ENCODE results near the gene LHB.
"Not testable (repeated sequence)": the region's sequence is repeated elsewhere in the genome, so short reads cannot be mapped to it uniquely, and the experiment has no call there.

Gene LHB

DNA sequence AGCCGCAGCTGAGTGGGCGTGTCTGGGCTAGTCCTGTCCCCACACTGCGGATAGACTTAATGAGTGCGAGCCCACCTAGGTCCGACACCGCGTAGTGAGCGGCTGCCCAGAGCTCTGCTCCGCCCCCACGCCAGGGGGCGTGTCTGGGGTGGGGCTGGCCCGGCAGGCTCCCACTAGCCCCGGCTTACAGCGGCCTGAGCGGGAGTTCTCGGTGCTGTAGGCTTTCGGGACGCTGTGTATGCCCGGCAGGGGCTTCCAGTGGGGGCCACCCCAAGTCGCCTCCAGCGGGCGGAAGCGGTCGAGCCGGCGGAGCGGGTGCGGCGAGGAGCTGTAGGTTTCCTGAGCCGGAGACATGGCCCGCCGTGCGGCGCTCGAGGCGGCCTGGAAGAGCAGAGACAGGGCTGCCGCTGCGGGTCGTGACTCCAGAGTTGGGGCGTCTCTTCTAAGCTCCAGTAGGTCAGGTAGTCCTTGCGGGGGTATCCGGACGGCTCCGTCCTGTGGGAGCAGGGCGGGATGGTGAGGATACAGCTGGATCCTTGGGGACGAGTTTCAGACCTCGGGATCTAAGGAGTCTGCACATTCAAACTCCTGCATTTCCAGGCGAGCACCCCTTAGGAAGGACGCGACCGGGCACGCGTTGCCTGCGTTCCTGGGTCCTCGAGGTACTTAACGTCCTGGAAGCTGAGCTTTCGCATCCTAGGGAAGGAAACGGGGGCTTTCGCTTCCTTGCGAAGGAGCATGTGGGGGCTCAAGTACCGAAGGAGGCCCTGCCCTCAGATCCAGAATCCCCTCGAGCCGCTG, 39.4 kb upstream of the LHB start:
- Histone ChIP-seq H3K9me2 (ENCODE audit: low read depth, low read length) (no peaks in the 10 kb centered on the region), H3K9ac (ENCODE audit: low read length) (no peak overlapping the region; the same call in 1 of the 2 replicates), H3K36me3 (ENCODE audit: insufficient read depth, low read length) (no peaks in the 10 kb centered on the region), H3K4me1 (ENCODE audit: insufficient read depth, low read length, severe bottlenecking) (peaks cover 4% of the 10 kb centered on the region), H3K27me3 (ENCODE audit: insufficient read depth, low read length) (peaks cover 5% of the 10 kb centered on the region; the same call in 1 of the 2 replicates), H3K79me2 (ENCODE audit: insufficient read depth, low read length) (no peaks in the 10 kb centered on the region), H3K4me2 (ENCODE audit: low read length) (peak overlapping the region; percentile 61), H2AFZ (ENCODE audit: low read length) (no peak overlapping the region), H3K27ac (ENCODE audit: low read depth, low read length, poor library complexity, severe bottlenecking) (no peak overlapping the region), H3K4me3 (ENCODE audit: low read depth, low read length, poor library complexity, severe bottlenecking) (peak overlapping the region; percentile 50), H3K9me3 (ENCODE audit: low read length) (no peaks in the 10 kb centered on the region), H3F3A (ENCODE audit: insufficient read depth, low read length) (no peaks in the 10 kb centered on the region), H4K20me1 (ENCODE audit: insufficient read depth, low read length) (no peaks in the 10 kb centered on the region)
- no peak for TF ChIP-seq EZH2 (IDR thresholded peaks at IDR 0.05; ENCODE audit: borderline replicate concordance, low read length)
- peak; percentile 17; the same call in 1 of the 2 replicates for TF ChIP-seq CTCF (IDR thresholded peaks at IDR 0.05; ENCODE audit: low read length)

DNA sequence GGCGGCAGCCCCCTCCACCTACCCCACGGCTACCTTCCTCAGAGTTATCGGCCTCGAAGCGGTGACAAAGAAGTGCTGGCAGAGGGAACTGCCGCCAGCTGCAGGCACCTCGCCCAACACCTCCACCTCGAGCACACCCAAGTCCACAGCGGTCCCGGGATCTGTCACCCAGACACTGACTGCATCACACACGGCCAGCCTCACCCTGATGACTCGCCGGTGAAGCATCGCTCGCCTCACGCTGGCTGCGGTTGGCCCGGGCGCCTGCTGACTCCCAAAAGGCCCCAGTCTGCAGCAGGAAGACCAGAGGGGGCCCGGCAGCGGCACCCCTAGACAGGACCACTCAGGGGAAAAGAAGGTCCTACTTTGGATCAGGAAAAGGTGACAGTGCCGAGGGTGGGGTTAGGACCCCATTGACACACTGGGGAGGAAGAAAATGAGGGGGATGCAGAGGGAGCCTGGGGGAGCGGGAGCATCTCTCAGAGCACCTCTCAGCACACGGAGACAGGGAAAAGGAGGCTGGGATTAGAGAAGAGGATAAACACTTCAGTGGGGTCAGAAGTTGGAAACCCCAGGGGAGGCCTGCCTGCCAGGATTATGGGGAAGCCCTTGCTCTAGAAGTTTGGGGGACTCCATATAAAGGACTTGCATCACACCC, 33.6 kb upstream of the LHB start:
- H3K36me3 ChIP-seq (ENCODE audit: insufficient read depth, low read length); H3K79me2 ChIP-seq (ENCODE audit: insufficient read depth, low read length); H3K9me2 ChIP-seq (ENCODE audit: low read depth, low read length); H4K20me1 ChIP-seq (ENCODE audit: insufficient read depth, low read length); H3F3A ChIP-seq (ENCODE audit: insufficient read depth, low read length); H3K4me3 ChIP-seq (ENCODE audit: low read depth, low read length, poor library complexity, severe bottlenecking); H3K9me3 ChIP-seq (ENCODE audit: low read length); H3K4me2 ChIP-seq (ENCODE audit: low read length); H3K4me1 ChIP-seq (ENCODE audit: insufficient read depth, low read length, severe bottlenecking); H2AFZ ChIP-seq (ENCODE audit: low read length); H3K27ac ChIP-seq (ENCODE audit: low read depth, low read length, poor library complexity, severe bottlenecking); H3K27me3 ChIP-seq (ENCODE audit: insufficient read depth, low read length); H3K9ac ChIP-seq (ENCODE audit: low read length): not testable (repeated sequence)

DNA sequence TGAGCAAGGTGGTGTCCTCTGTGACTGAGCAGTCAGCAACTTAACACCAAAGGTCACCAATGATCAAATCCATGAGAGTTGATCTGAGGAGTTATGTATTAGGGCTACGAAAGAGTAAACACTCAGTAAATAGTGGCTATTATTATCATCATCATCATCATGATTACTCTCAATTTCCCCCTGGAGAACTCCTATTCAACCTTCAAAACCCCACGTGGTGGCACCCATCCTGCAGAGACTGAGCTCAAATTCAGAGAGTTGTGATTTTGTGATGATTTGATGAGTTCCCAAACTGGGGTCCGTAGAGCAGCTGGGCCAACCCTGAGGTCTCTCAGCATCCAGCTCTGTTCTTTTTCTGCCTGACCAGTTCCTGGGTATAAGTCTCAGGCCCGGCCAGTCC, 32.9 kb upstream of the LHB start:
- not testable (repeated sequence) for H3K27ac ChIP-seq (ENCODE audit: low read depth, low read length, poor library complexity, severe bottlenecking); H3F3A ChIP-seq (ENCODE audit: insufficient read depth, low read length); H2AFZ ChIP-seq (ENCODE audit: low read length); H3K4me1 ChIP-seq (ENCODE audit: insufficient read depth, low read length, severe bottlenecking); H3K9ac ChIP-seq (ENCODE audit: low read length); H3K4me2 ChIP-seq (ENCODE audit: low read length); H3K9me2 ChIP-seq (ENCODE audit: low read depth, low read length); H3K36me3 ChIP-seq (ENCODE audit: insufficient read depth, low read length); H3K79me2 ChIP-seq (ENCODE audit: insufficient read depth, low read length); H4K20me1 ChIP-seq (ENCODE audit: insufficient read depth, low read length); H3K27me3 ChIP-seq (ENCODE audit: insufficient read depth, low read length); H3K9me3 ChIP-seq (ENCODE audit: low read length); H3K4me3 ChIP-seq (ENCODE audit: low read depth, low read length, poor library complexity, severe bottlenecking)

DNA sequence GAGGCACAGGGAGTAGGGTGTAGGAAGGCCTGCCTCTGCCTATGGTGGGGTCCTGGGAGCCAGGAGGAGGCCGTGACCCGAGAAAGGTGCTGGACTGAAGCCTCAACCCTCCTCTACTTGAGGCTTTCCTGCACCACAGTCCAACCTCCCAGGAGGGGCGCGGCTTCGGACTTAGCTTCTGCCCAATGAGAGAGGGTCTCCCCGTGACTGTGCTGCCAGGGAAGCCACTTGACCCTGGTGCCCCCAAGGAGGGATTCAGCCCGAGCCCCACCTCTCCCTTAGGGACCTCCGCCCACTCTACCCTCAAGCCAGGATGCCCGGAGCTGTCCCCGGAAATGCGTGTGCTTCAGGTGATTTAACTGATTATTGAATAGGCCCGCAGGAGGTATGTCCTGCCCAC, 32.1 kb upstream of the LHB start, which contains the start of gene CGB8:
Gene CGB8, minus strand, starts transcription at position 101 of the 400 bp plus-strand sequence. CDS start 372 bp downstream, outside the sequence.
- not testable (repeated sequence) for H3K9me3 ChIP-seq (ENCODE audit: low read length); H3K9ac ChIP-seq (ENCODE audit: low read length); H3K4me3 ChIP-seq (ENCODE audit: low read depth, low read length, poor library complexity, severe bottlenecking); H4K20me1 ChIP-seq (ENCODE audit: insufficient read depth, low read length); H3K27me3 ChIP-seq (ENCODE audit: insufficient read depth, low read length); H2AFZ ChIP-seq (ENCODE audit: low read length); H3K36me3 ChIP-seq (ENCODE audit: insufficient read depth, low read length); H3K9me2 ChIP-seq (ENCODE audit: low read depth, low read length); H3K4me1 ChIP-seq (ENCODE audit: insufficient read depth, low read length, severe bottlenecking); H3K27ac ChIP-seq (ENCODE audit: low read depth, low read length, poor library complexity, severe bottlenecking); H3K4me2 ChIP-seq (ENCODE audit: low read length); H3F3A ChIP-seq (ENCODE audit: insufficient read depth, low read length); H3K79me2 ChIP-seq (ENCODE audit: insufficient read depth, low read length)

- H3K9me3 ChIP-seq (ENCODE audit: low read length); H2AFZ ChIP-seq (ENCODE audit: low read length); H3K4me1 ChIP-seq (ENCODE audit: insufficient read depth, low read length, severe bottlenecking); H3K9ac ChIP-seq (ENCODE audit: low read length); H3K4me3 ChIP-seq (ENCODE audit: low read depth, low read length, poor library complexity, severe bottlenecking); H3K79me2 ChIP-seq (ENCODE audit: insufficient read depth, low read length); H3K36me3 ChIP-seq (ENCODE audit: insufficient read depth, low read length); H3K9me2 ChIP-seq (ENCODE audit: low read depth, low read length); H4K20me1 ChIP-seq (ENCODE audit: insufficient read depth, low read length); H3K4me2 ChIP-seq (ENCODE audit: low read length); H3K27me3 ChIP-seq (ENCODE audit: insufficient read depth, low read length); H3F3A ChIP-seq (ENCODE audit: insufficient read depth, low read length); H3K27ac ChIP-seq (ENCODE audit: low read depth, low read length, poor library complexity, severe bottlenecking): not testable (repeated sequence)
Observed at GRCh38 chr19:49043548-49043947, 26.7 kb upstream of the LHB start, which contains the start of gene CGB5. Gene CGB5, plus strand, starts transcription at chr19:49043848. Its CDS starts 362 bp downstream, at chr19:49044210.

DNA sequence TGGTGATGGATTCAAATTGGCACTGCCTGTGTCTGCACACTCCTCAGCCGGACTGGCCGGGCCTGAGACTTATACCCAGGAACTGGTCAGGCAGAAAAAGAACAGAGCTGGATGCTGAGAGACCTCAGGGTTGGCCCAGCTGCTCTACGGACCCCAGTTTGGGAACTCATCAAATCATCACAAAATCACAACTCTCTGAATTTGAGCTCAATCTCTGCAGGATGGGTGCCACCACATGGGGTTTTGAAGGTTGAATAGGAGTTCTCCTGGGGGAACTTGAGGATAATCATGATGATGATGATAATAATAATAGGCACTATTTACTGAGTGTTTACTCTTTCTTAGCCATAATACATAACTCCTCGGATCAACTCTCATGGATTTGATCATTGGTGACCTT, 25.8 kb upstream of the LHB start:
- H3K79me2 ChIP-seq (ENCODE audit: insufficient read depth, low read length); H4K20me1 ChIP-seq (ENCODE audit: insufficient read depth, low read length); H3K4me2 ChIP-seq (ENCODE audit: low read length); H3K27me3 ChIP-seq (ENCODE audit: insufficient read depth, low read length); H3K27ac ChIP-seq (ENCODE audit: low read depth, low read length, poor library complexity, severe bottlenecking); H2AFZ ChIP-seq (ENCODE audit: low read length); H3K9ac ChIP-seq (ENCODE audit: low read length); H3K9me2 ChIP-seq (ENCODE audit: low read depth, low read length); H3K36me3 ChIP-seq (ENCODE audit: insufficient read depth, low read length); H3F3A ChIP-seq (ENCODE audit: insufficient read depth, low read length); H3K4me3 ChIP-seq (ENCODE audit: low read depth, low read length, poor library complexity, severe bottlenecking); H3K4me1 ChIP-seq (ENCODE audit: insufficient read depth, low read length, severe bottlenecking); H3K9me3 ChIP-seq (ENCODE audit: low read length): not testable (repeated sequence)
